ENCODE measurements around the gene PDLIM1. TPM values are rescaled to one million over a fixed set of nuclear protein-coding genes. Genes with fewer than 3 reads are reported as not detected.

The PDLIM1 gene
- total and polyA plus RNA-seq, 2 donors from 2014 or later = 72.9 to 148 TPM

- Histone ChIP-seq H3K9ac (ENCODE audit: low read length in 3 of 3) (no peak overlapping the region), H3K4me1 (ENCODE audit: control insufficient read depth in 2 of 3, insufficient read depth in 2 of 3, low read depth in 1 of 3, low read length in 3 of 3) (no peaks in the 10 kb centered on the region), H3K27me3 (ENCODE audit: control insufficient read depth, insufficient read depth, low read length) (no peaks in the 10 kb centered on the region), H3K4me3 (ENCODE audit: low read length in 3 of 3) (no peak overlapping the region), H3K36me3 (ENCODE audit: control insufficient read depth in 2 of 3, insufficient read depth in 3 of 3, low read length in 3 of 3) (no peaks in the 10 kb centered on the region), H3K9me3 (ENCODE audit: control insufficient read depth in 2 of 3, insufficient read depth in 1 of 3, low read length in 3 of 3) (no peaks in the 10 kb centered on the region), H3K27ac (ENCODE audit: low read depth in 2 of 2, low read length in 2 of 2) (no peak overlapping the region)
- FAIRE-seq (no peak), DNase-seq (no peak)
- no peak for TF ChIP-seq CTCF (IDR thresholded peaks at IDR 0.05; ENCODE audit: borderline replicate concordance, extremely low read depth, insufficient read depth)
- intact Hi-C loops (cut with DNase I) = no loop called here
Measured at GRCh38 chr10:95306851-95307250, 16.0 kb upstream of the PDLIM1 start.

- no peak for DNase-seq
- no peaks in the 10 kb centered on the region for H3K9me3 ChIP-seq (ENCODE audit: control insufficient read depth in 2 of 3, insufficient read depth in 1 of 3, low read length in 3 of 3)
- no peak overlapping the region for H3K27ac ChIP-seq (ENCODE audit: low read depth in 2 of 2, low read length in 2 of 2)
- H3K36me3 ChIP-seq (ENCODE audit: control insufficient read depth in 2 of 3, insufficient read depth in 3 of 3, low read length in 3 of 3) = no peaks in the 10 kb centered on the region
- no peak overlapping the region for H3K9ac ChIP-seq (ENCODE audit: low read length in 3 of 3)
- intact Hi-C loops (cut with DNase I) = no loop called here
- no peak for TF ChIP-seq CTCF (IDR thresholded peaks at IDR 0.05; ENCODE audit: borderline replicate concordance, extremely low read depth, insufficient read depth)
- no peak for FAIRE-seq
- H3K4me3 ChIP-seq (ENCODE audit: low read length in 3 of 3) = no peak overlapping the region
- no peaks in the 10 kb centered on the region for H3K27me3 ChIP-seq (ENCODE audit: control insufficient read depth, insufficient read depth, low read length)
- H3K4me1 ChIP-seq (ENCODE audit: control insufficient read depth in 2 of 3, insufficient read depth in 2 of 3, low read depth in 1 of 3, low read length in 3 of 3) = no peaks in the 10 kb centered on the region
Measured at GRCh38 chr10:95306318-95306650, 15.5 kb upstream of the PDLIM1 start.

- intact Hi-C loops (cut with DNase I) = no loop called here
- H3K9me3 ChIP-seq (ENCODE audit: control insufficient read depth in 2 of 3, insufficient read depth in 1 of 3, low read length in 3 of 3) = no peaks in the 10 kb centered on the region
- FAIRE-seq (no peak), DNase-seq (no peak)
- H3K4me1 ChIP-seq (ENCODE audit: control insufficient read depth in 2 of 3, insufficient read depth in 2 of 3, low read depth in 1 of 3, low read length in 3 of 3) = no peaks in the 10 kb centered on the region
- no peaks in the 10 kb centered on the region for H3K36me3 ChIP-seq (ENCODE audit: control insufficient read depth in 2 of 3, insufficient read depth in 3 of 3, low read length in 3 of 3)
- H3K27me3 ChIP-seq (ENCODE audit: control insufficient read depth, insufficient read depth, low read length) = no peaks in the 10 kb centered on the region
- no peak for TF ChIP-seq CTCF (IDR thresholded peaks at IDR 0.05; ENCODE audit: borderline replicate concordance, extremely low read depth, insufficient read depth)
- no peak overlapping the region for H3K4me3 ChIP-seq (ENCODE audit: low read length in 3 of 3)
- H3K27ac ChIP-seq (ENCODE audit: low read depth in 2 of 2, low read length in 2 of 2) = no peak overlapping the region
- no peak overlapping the region for H3K9ac ChIP-seq (ENCODE audit: low read length in 3 of 3)
Measured at GRCh38 chr10:95305606-95306317, 15.0 kb upstream of the PDLIM1 start.

GRCh38 chr10:95304976-95305375 is 14.2 kb upstream of the PDLIM1 start:
- Histone ChIP-seq H3K27me3 (ENCODE audit: control insufficient read depth, insufficient read depth, low read length) (no peaks in the 10 kb centered on the region), H3K4me1 (ENCODE audit: control insufficient read depth in 2 of 3, insufficient read depth in 2 of 3, low read depth in 1 of 3, low read length in 3 of 3) (no peaks in the 10 kb centered on the region), H3K4me3 (ENCODE audit: low read length in 3 of 3) (no peak overlapping the region), H3K36me3 (ENCODE audit: control insufficient read depth in 2 of 3, insufficient read depth in 3 of 3, low read length in 3 of 3) (no peaks in the 10 kb centered on the region), H3K9ac (ENCODE audit: low read length in 3 of 3) (no peak overlapping the region), H3K27ac (ENCODE audit: low read depth in 2 of 2, low read length in 2 of 2) (no peak overlapping the region), H3K9me3 (ENCODE audit: control insufficient read depth in 2 of 3, insufficient read depth in 1 of 3, low read length in 3 of 3) (no peaks in the 10 kb centered on the region)
- no peak for TF ChIP-seq CTCF (IDR thresholded peaks at IDR 0.05; ENCODE audit: borderline replicate concordance, extremely low read depth, insufficient read depth)
- FAIRE-seq = no peak
- no peak for DNase-seq
- intact Hi-C loops (cut with DNase I) = no loop called here

Measured in kidney (tissue), 14 donors.